GM19099 (cell line): ENCODE results near the gene FGF8.

Experiments
- POLR2A ChIP-seq: IDR thresholded peaks from 3 replicates; pipeline ENCODE4 v1.6.1; 2011; ENCODE audit warnings: low read depth; ENCODE audit not compliant: insufficient read length; ENCODE audit errors: extremely low read depth

The FGF8 gene

GRCh38 chr10:101763141-101763846, 12.6 kb downstream of the FGF8 start:
- TF ChIP-seq POLR2A, result no peak

GRCh38 chr10:101762736-101763135, 13.2 kb downstream of the FGF8 start:
- TF ChIP-seq POLR2A, result no peak

- no peak for TF ChIP-seq POLR2A
These were observed 14.7 kb downstream of the FGF8 start for GRCh38 chr10:101761226-101761625.

GRCh38 chr10:101760510-101760909, 15.4 kb downstream of the FGF8 start:
- no peak for TF ChIP-seq POLR2A

- no peak for TF ChIP-seq POLR2A
These were observed 16.3 kb downstream of the FGF8 start for GRCh38 chr10:101759309-101760247.

- no peak for TF ChIP-seq POLR2A
These were observed 17.1 kb downstream of the FGF8 start for GRCh38 chr10:101758858-101759257.

GRCh38 chr10:101752241-101752640, 23.7 kb downstream of the FGF8 start:
- TF ChIP-seq POLR2A, result no peak

GRCh38 chr10:101749047-101750016, 26.6 kb downstream of the FGF8 start:
- TF ChIP-seq POLR2A, result no peak

- no peak for TF ChIP-seq POLR2A
These were observed 27.4 kb downstream of the FGF8 start for GRCh38 chr10:101748496-101748895.

GRCh38 chr10:101745074-101745696, 30.7 kb downstream of the FGF8 start:
- TF ChIP-seq POLR2A, result no peak

- no peak for TF ChIP-seq POLR2A
These were observed 31.6 kb downstream of the FGF8 start for GRCh38 chr10:101744267-101744666.

GRCh38 chr10:101741938-101742337, 34.0 kb downstream of the FGF8 start:
- no peak for TF ChIP-seq POLR2A

- TF ChIP-seq POLR2A, result no peak
These were observed 39.2 kb downstream of the FGF8 start for GRCh38 chr10:101736666-101737065.

GRCh38 chr10:101732096-101732495, 43.8 kb downstream of the FGF8 start:
- TF ChIP-seq POLR2A, result no peak

GRCh38 chr10:101726115-101726387, 49.9 kb downstream of the FGF8 start:
- TF ChIP-seq POLR2A, result no peak
